GM06990 (cell line): Measurements from ENCODE around the gene CLDN1.

Source experiments
- DNase-seq: peaks from one replicate; pipeline ENCODE4 v3.0.0-alpha.2; 2011; ENCODE audit not compliant: insufficient read length; ENCODE audit errors: extremely low read depth
- H3K27me3 ChIP-seq: replicated peaks from 2 replicates; pipeline ENCODE4 v1.6.0; 2011; ENCODE audit warnings: low read length; ENCODE audit not compliant: control insufficient read depth, insufficient read depth
- H3K36me3 ChIP-seq: 2 replicates; pipeline ENCODE4 v1.5.1; 2011; ENCODE audit warnings: low read length; ENCODE audit not compliant: control insufficient read depth, insufficient read depth
- H3K4me3 ChIP-seq: replicated peaks from 2 replicates; pipeline ENCODE4 v1.5.1; 2011; ENCODE audit warnings: low read depth, mild to moderate bottlenecking, control low read depth, low read length
- CTCF ChIP-seq: IDR thresholded peaks from 2 replicates; pipeline ENCODE4 v1.5.1; 2011; ENCODE audit warnings: low read length, control low read depth, mild to moderate bottlenecking, inconsistent platforms; ENCODE audit not compliant: insufficient read depth, poor library complexity, severe bottlenecking

Gene CLDN1

GRCh38 chr3:190340071-190340470 lies 17.8 kb upstream of the CLDN1 start:
- H3K27me3 ChIP-seq: no peaks in the 10 kb centered on the region
- DNase-seq: no peak
- H3K4me3 ChIP-seq: no peak overlapping the region
- no peak for TF ChIP-seq CTCF
- H3K36me3 ChIP-seq: no peaks in the 10 kb centered on the region

GRCh38 chr3:190339130-190339529 lies 16.9 kb upstream of the CLDN1 start:
- Histone ChIP-seq H3K27me3 (no peaks in the 10 kb centered on the region), H3K36me3 (no peaks in the 10 kb centered on the region), H3K4me3 (no peak overlapping the region)
- TF ChIP-seq CTCF: peak; percentile 32
- DNase-seq: peak; percentile 56

- H3K4me3 ChIP-seq: no peak overlapping the region
- no peak for DNase-seq
- TF ChIP-seq CTCF: no peak
- no peaks in the 10 kb centered on the region for H3K36me3 ChIP-seq
- no peaks in the 10 kb centered on the region for H3K27me3 ChIP-seq
Measured at GRCh38 chr3:190338717-190339116, 16.5 kb upstream of the CLDN1 start.

GRCh38 chr3:190337301-190337700 lies 15.1 kb upstream of the CLDN1 start:
- Histone ChIP-seq H3K36me3 (no peaks in the 10 kb centered on the region), H3K27me3 (no peaks in the 10 kb centered on the region), H3K4me3 (no peak overlapping the region)
- no peak for TF ChIP-seq CTCF
- no peak for DNase-seq

- H3K36me3 ChIP-seq: no peaks in the 10 kb centered on the region
- H3K4me3 ChIP-seq: no peak overlapping the region
- H3K27me3 ChIP-seq: no peaks in the 10 kb centered on the region
- no peak for TF ChIP-seq CTCF
- no peak for DNase-seq
Measured at GRCh38 chr3:190336516-190337189, 14.4 kb upstream of the CLDN1 start.

GRCh38 chr3:190333961-190334360 lies 11.7 kb upstream of the CLDN1 start:
- DNase-seq: no peak
- TF ChIP-seq CTCF: no peak
- no peaks in the 10 kb centered on the region for H3K27me3 ChIP-seq
- no peak overlapping the region for H3K4me3 ChIP-seq
- H3K36me3 ChIP-seq: no peaks in the 10 kb centered on the region
